Measurements from ENCODE around the gene P4HA2.

P4HA2 gene

DNA sequence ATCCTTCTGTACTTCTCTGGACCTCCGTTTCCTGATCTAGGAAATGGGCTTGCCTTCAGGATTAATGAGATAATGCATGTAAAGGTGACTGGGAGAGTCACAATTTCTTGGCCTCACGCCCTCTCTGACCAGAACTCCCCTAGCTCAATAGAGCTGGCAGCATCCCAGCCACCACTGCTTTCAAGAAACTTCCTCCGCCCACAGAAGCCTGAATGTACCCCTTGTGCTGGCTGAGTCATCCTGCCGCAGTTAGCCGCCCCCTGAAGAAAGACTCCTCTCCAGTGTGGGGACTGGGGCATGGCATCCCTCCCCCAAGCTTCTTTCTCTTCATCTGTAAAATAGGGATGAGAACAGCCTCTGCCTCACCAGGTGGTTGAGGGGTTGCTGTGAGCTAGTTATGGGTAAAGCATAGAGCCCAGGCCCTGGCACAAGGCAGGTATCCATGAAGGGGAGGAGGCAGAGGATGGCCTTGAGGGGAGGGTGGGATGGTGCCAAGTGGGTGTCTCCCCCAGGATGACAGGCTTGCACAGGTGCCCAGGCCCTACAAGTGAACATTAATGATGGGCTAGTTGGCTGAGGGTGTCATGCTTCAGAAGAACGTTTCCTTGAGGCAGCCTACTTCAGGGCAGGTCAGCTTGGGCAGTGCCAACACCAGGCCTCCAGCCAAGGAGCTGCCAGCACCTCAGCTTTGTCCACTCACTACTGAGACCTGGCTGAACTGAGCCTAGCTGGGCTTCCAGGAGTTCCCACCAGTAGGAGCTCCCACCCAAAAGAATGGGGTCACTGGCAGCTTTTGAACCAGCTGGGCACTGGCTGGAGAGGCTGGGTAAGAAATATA is 33.3 kb upstream of the P4HA2 start:
- Mint-ChIP-seq H3K4me3 (peak overlapping the region; percentile 69 to 92 (median 79)), H3K36me3 (ENCODE audit: low read depth) (peaks cover 19% of the 10 kb centered on the region), H3K27me3 (ENCODE audit: low read depth) (peaks cover 4% of the 10 kb centered on the region), H3K9me3 (no peaks in the 10 kb centered on the region), H3K27ac (peak overlapping the region; percentile 92 to 94 (median 92)), H3K4me1 (peaks cover 68% of the 10 kb centered on the region)
- no peak for TF ChIP-seq CTCF (IDR thresholded peaks at IDR 0.05; ENCODE audit: unreplicated experiment in 3 of 3)

GRCh38 chr5:132260051-132260450 is 32.4 kb upstream of the P4HA2 start:
- H3K9me3 Mint-ChIP-seq, result no peaks in the 10 kb centered on the region
- peak overlapping the region; percentile 92 to 94 (median 92) for H3K27ac Mint-ChIP-seq
- H3K36me3 Mint-ChIP-seq (ENCODE audit: low read depth), result peaks cover 19% of the 10 kb centered on the region
- peak overlapping the region; percentile 79 to 92 (median 91) for H3K4me3 Mint-ChIP-seq
- peaks cover 59% of the 10 kb centered on the region for H3K4me1 Mint-ChIP-seq
- H3K27me3 Mint-ChIP-seq (ENCODE audit: low read depth), result peaks cover 9% of the 10 kb centered on the region
- TF ChIP-seq CTCF (IDR thresholded peaks at IDR 0.05; ENCODE audit: unreplicated experiment in 3 of 3), result no peak

- H3K4me1 Mint-ChIP-seq, result peaks cover 51% of the 10 kb centered on the region
- peak overlapping the region; percentile 79 to 92 (median 91) for H3K4me3 Mint-ChIP-seq
- H3K36me3 Mint-ChIP-seq (ENCODE audit: low read depth), result peaks cover 15% of the 10 kb centered on the region
These were observed 31.6 kb upstream of the P4HA2 start for GRCh38 chr5:132259069-132259851.

DNA sequence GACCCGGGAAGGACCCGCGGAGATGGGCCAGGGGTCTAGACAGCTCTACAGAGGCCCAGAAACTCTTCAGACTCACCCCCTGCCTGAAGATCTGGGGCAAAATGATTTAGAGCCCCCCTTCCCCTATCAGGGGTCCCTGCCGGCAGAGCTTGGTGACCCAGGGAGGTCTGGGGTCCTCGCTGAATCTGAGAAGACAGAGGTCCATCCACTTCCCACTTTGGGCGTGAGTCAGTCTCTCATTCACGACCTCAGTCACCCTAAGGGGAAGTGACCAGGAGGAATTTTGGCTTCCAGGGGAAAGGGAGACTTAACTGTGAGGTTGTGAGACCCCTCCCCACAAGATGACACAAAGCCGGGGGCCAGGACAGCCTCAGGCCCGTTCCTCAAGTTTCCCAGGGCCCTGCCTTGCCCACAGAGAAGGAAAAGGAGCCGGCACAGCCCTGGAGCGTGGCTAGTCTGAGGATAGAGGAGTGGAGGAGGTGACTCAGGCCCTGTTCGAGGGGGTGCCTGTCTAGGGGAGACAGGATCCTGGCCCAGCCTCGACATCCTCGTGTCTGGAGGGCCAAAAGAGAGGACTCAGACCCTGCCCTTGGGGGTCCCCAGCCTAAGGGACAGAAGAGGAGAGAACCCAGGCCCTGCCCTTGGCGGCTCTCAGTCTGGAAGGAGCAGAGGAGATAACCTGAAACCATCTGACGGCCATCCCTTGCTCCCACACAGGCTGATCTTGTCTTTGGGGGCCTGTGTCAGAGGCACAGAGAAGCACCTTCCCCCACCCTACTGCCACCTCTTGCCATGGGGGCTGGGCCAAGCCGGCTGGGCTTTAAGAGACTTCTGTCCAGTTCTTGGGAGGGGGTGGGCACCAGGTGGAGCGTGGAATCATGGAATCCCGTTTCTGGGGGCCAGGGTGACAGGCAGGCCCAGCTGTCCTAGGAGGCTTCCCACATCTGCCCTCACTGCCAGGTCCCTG is 30.7 kb upstream of the P4HA2 start:
- TF ChIP-seq CTCF (IDR thresholded peaks at IDR 0.05; ENCODE audit: unreplicated experiment in 3 of 3), result no peak
- peaks cover 11% of the 10 kb centered on the region for H3K36me3 Mint-ChIP-seq (ENCODE audit: low read depth)
- peak overlapping the region; percentile 92 to 94 (median 92) for H3K27ac Mint-ChIP-seq

More at GRCh38 chr5:132259069-132259851, 31.6 kb upstream of the P4HA2 start:
- TF ChIP-seq CTCF (IDR thresholded peaks at IDR 0.05; ENCODE audit: unreplicated experiment in 3 of 3), result no peak
- Mint-ChIP-seq H3K27ac (peak overlapping the region; percentile 92 to 94 (median 92)), H3K9me3 (no peaks in the 10 kb centered on the region), H3K27me3 (ENCODE audit: low read depth) (peaks cover 10% of the 10 kb centered on the region)

More for the DNA sequence above, 30.7 kb upstream of the P4HA2 start:
- Mint-ChIP-seq H3K4me3 (peak overlapping the region; percentile 79 to 92 (median 91)), H3K4me1 (peaks cover 46% of the 10 kb centered on the region), H3K27me3 (ENCODE audit: low read depth) (peaks cover 10% of the 10 kb centered on the region), H3K9me3 (no peaks in the 10 kb centered on the region)

All from nephron (organoid).